Activated naive CD4-positive, alpha-beta T cell treated with anti-CD3 and anti-CD28 coated beads, Interleukin-2, amount 50 U/mL, for 16 hours (primary cell): ENCODE measurements around the gene TTC28.
"Not testable (repeated sequence)": the region's sequence is repeated elsewhere in the genome, so short reads cannot be mapped to it uniquely, and the experiment has no call there.

Experiments
- DNase-seq: peaks from one replicate; pipeline ENCODE4 v3.0.0-alpha.2; 2020

The TTC28 gene

DNA sequence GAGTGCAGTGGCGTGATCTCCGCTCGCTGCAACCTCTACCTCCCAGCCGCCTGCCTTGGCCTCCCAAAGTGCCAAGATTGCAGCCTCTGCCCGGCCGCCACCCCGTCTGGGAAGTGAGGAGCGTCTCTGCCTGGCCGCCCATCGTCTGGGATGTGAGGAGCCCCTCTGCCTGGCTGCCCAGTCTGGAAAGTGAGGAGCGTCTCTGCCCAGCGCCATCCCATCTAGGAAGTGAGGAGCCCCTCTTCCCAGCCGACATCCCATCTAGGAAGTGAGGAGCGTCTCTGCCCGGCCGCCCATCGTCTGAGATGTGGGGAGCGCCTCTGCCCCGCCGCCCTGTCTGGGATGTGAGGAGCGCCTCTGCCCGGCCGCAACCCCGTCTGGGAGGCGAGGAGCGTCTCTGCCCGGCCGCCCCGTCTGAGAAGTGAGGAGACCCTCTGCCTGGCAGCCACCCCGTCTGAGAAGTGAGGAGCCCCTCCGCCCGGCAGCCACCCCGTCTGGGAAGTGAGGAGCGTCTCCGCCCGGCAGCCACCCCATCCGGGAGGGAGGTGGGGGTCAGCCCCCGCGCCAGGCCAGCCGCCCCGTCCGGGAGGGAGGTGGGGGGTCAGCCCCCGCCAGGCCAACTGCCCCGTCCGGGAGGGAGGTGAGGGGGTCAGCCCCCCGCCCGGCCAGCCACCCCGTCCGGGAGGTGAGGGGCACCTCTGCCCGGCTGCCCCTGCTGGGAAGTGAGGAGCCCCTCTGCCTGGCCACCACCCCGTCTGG lies 126.4 kb downstream of the TTC28 start:
- not testable (repeated sequence) for DNase-seq

DNA sequence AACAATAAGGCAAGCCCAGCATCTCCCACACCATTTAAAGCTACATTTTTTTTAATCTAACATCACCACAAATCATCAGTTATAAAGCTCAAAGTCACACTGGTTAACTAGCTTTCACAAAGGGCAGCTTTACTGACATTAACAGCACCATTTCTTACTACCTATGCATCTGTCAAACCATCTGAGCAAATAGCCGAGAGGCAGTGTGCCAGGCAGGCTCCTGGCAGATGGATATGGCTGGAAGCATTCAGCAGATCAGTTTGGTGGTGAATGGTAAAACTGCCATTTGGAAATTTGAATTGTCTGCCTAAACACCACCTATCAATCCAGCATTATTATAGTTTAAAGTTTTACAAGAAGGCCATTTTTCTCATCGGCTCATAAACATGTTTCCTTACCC lies 131.2 kb downstream of the TTC28 start:
- DNase-seq = no peak

DNA sequence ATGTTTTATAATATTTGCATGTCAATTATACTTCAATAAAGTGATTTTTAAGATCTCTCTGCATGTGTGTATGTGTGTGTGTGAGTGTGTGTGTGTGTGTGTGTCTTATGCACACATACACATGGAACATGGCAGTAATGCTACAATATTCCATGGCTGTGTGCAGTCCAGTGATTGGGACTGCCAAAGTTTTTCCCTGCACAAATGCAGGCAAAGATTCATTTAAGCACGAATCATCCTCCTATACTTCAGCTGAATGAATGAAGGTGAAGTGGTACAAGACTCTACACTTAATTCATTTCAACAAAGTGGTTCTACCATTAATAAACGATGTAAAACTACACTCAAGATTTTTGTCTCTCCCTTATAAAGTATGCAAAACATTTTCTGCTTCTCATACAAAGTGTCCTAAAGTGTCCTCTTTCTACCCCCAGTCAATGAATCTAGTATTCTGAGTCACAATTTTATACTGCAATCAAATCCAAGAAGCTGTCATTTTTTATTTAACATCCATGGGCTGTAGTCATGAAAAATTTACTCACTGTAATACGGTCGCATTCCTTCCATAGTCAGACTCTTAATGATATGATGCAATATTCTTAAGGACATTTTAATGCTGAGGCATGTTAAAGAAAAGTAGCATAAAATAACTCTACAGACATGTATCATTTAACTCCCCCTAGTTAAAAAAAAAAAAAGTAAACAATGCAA lies 132.4 kb downstream of the TTC28 start:
- no peak for DNase-seq

DNA sequence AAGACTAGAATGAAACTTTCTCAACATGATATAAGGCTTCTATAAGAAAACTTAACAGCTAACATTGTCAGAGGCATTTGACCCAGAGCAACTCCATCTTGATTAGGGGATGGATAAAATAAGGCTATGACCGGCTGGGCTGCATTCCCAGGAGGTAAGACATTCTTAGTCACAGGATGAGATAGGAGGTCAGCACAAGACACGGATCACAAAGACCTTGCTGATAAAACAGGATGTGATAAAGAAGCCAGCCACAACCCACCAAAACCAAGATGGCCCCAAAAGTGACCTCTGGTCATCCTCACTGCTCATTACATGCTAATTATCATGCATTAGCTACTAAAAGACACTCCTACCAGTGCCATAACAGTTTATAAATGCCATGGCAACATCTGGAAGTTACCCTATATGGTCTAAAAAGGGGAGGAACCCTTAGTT lies 135.2 kb downstream of the TTC28 start:
- DNase-seq = no peak

DNA sequence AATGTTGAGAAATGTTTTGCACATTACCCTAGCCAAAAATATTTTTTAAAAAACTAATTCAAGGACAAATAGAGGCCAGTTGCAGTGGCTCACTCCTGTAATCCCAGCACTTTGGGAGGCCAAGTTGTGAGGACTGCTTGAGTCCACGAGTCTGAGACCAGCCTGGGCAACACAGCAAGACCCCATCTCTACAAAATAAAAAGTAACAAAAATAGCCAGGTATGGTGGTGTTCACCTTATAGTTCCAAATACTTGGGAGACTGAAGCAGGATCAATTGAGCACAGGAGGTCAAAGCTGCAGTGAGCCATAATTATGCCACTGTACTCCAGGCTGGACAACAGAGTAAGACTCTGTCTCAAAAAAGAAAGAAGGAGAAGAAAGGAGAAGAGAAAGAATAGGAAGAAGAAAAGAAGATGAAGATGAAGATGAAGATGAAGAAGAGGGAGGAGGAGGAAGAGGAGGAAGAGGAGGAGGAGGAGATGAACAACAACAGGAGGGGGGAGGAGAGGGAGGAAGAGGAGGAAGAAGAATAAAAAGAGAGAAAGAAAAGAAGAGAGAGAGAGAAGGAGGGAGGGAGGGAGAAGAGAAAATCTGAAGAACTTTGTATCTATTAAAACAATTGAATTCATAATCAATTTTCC lies 136.5 kb downstream of the TTC28 start:
- DNase-seq = no peak

DNA sequence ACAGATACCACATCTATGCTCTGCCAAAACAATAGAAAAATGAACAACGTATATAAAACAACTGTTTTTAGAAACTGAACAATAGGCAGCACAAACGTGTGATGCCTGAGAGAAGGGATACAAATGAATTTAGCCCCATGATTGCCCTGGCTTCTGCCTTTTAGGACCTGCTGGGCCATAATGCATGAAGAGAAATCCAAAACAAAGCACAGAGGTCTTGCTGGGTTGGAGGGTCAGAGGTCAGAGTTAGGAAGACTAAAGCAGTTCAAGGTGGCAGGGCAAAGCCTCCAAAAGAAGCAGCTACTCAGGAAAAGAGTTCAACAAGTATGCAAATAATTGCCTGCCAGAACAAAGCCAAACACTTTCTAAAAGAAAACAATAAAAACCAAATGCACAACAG lies 138.5 kb downstream of the TTC28 start:
- DNase-seq = no peak

DNA sequence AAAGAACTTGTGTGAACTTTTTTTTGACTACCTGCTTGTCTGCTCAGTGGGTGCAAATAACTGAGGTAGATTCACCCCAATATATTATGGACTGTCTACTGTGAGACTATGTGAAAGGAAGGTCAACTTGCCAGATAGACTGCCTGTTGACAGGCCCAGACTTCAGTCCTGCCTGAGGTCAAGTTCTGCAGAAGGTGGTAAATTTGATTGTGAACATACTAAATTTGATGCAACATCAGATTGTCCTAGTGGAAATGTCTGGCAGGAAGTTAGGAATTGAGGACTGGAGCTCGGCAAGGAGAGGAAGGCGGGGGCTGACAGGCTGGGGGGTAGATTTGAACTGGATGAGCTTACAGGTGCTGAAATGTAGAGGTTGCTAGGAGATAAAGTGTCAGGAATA lies 140.7 kb downstream of the TTC28 start:
- DNase-seq = no peak

DNA sequence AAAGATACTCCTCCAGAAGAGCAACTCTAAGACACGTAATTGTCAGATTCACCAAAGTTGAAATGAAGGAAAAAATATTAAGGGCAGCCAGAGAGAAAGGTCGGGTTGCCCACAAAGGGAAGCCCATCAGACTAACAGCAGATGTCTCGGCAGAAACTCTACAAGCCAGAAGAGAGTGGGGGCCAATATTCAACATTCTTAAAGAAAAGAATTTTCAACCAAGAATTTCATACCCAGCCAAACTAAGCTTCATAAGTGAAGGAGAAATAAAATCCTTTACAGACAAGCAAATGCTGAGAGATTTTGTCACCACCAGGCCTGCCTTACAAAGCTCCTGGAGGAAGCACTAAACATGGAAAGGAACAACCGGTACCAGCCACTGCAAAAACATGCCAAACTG lies 149.1 kb downstream of the TTC28 start:
- not testable (repeated sequence) for DNase-seq

DNA sequence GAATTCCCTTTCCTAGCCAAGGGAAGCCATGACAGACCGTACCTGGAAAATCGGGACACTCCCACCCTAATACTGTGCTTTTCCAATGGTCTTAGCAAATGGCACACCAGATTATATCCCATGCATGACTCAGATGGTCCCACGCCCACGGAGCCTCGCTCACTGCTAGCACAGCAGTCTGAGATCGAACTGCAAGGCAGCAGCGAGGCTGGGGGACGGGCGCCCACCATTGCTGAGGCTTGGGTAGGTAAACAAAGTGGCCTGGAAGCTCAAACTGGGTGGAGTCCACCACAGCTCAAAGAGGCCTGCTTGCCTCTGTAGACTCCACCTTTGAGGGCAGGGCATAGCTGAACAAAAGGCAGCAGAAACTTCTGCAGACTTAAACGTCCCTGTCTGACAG lies 150.5 kb downstream of the TTC28 start:
- not testable (repeated sequence) for DNase-seq

DNA sequence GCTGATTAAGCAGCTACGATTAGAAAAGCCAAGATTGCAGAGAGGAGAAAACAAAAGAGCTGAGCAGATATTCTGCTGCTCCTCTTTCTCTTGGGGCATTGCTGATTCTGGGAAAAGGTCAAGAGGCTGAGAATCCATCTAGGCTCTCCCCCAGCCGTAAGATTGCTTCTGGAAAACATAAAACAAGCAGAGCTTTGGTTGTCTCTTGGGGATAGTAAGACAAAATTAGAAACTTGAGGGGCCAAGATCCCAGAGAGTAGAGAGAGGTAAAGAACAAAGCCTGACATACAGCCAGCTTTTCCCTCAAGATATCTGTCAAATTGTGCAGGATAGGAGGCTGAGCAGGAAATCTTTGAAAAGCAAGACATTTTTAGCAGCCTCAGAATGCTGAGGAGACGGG lies 158.2 kb downstream of the TTC28 start:
- DNase-seq = no peak

DNA sequence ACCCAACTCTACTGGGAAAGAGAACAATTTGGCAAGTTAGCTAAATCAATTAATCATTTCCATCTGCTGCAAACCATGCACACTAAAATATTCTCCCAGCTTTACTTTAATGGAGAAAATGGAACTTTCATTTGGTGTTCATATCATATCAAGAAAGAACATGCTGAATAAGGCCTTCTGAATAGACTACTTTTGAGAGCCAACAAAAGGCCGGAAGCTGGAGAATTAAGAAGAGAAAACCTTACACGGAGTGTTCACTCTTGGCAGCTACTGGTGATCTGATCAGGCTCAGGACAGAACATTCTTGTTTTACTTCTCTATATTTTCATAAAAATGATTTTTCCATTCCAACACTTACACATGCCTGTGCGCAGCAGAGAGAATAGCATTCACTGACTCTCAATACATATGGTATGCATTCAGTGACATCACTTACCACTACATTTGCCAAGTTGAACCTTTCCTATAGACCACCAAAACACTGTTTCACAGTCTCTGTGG lies 165.3 kb downstream of the TTC28 start:
- DNase-seq = no peak

DNA sequence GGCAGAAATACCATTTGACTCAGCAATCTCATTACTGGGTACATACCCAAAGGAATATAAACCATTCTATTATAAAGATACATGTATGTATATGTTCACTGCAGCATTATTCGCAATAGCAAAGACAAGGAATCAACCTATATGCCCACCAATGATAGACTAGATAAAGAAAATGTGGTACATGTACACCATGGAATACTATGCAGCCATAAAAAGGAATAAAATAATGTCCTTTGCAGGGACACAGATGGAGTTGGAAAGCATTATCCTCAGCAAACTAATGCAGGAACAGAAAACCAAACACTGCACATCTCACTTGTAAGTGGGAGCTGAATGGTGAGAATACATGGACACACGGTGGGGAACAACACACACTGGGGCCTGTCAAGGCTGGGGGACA lies 167.3 kb downstream of the TTC28 start:
- DNase-seq = not testable (repeated sequence)

DNA sequence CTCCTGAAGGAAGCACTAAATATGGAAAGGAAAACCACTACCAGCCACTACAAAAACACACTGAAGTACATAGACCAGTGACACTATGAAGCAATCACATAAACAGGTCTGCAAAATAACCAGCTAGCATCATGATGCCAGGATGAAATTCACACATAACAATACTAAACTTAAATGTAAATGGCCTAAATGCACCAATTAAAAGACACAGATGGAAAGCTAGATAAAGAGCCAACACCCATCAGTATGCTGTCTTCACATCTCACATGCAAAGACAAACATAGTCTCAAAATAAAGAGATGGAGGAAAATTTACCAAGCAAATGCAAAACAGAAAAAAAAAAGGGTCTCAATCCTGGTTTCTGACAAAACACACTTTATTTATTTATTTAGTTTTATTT lies 171.7 kb downstream of the TTC28 start:
- DNase-seq = no peak

DNA sequence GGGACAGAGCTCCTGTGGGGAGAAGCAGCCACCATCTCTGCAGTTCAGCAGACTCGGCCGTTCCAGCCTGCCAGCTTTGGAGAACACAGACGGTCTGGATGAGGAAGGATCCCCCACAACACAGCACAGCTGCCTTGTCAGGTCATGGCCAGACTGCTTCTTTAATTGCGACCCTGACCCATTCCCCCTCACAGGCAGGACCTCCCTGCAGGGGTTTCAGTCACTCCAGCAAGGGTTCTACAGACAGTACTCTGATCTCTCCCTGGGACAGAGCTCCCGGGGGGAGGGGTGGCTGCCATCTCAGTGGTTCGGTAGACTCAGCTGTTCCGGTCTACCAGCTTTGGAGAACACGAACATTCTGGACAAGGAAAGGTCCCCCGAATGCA lies 173.5 kb downstream of the TTC28 start:
- no peak for DNase-seq

DNA sequence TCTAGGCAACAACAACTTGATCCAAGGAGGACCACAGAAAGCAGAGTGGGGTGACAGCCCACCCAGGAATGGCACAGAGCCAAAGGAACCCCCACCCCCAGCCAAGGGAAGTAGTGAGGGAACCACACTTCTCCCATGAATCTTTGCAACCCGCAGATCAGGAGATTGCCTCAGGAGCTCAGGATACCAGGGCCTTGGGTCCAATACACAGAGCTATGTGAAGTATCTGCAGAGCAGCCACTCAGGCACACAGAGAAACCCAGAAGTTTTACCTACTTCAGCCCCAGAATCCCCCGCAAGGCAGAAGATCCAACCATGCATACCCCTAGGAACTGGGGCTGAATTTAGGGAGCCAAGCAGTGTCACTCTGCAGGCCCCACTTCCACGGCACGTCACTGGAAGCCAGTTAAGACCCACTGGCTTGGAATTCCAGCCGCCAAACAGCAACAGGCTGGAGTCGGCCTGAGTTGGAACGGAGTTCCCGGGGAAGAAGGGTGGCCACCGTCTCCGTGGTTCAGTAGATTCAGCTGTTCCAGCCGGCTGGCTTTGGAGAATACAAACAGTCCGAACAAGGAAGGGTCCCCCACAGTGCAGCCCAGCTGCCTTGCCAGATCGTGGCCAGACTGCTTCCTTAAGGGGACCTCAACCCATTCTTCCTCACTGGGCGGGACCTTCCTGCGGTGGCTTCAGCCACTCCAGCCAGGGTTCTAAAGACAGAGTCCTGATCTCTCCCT lies 174.1 kb downstream of the TTC28 start:
- DNase-seq = no peak

DNA sequence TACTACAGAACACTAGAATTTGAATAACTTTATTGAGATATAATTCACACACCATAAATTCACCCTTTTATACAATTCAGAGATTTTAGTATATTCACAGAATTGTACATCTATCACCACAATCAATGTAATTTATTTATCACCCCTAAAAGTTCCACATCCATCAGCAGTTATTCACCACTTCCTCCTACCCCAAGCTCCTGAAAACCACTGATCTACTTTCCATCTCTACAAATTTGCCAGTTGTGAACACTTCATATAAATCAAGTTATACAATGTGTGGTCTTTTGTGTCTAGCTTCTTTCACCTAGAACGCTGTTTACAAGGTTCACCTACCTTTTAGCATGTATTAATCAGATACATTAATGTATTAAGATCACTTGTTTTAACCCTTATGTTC lies 179.6 kb downstream of the TTC28 start:
- no peak for DNase-seq

DNA sequence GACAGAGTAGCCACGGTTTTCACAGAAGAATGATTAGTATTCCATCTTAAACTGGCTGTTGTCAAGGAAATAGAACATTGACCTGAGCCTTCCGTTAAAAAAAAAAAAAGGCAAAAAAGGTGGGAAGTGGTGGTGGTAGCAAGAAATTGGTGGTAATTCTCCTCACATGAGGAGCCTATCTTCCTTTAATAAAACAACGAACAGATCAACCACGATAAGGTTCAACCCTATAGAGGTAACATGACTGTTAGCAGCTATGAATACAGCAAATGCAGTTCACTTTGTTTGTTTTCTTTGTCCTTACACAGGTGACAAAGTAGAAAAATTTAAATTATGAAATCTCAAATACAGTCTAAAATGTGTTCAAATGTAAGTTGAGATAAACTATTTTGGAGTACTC lies 181.6 kb downstream of the TTC28 start:
- DNase-seq = no peak

DNA sequence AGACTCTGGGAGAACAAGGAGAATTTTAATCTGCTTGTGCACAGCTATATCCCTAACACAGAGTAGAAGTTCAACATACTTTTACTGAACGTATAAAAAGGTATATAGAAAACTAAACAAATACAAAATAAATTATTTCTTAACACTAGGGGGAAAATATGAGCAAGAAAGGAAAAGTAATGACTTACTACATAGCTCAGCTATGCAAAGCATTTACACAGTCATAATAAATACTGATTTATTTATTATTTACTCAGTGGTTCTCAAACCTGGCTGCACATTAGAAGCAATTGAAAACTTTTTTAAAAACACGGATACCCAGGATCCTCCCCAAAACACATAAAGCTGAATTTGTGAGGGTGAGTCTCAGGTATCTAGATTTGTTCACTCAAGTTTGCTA lies 182.5 kb downstream of the TTC28 start:
- no peak for DNase-seq

DNA sequence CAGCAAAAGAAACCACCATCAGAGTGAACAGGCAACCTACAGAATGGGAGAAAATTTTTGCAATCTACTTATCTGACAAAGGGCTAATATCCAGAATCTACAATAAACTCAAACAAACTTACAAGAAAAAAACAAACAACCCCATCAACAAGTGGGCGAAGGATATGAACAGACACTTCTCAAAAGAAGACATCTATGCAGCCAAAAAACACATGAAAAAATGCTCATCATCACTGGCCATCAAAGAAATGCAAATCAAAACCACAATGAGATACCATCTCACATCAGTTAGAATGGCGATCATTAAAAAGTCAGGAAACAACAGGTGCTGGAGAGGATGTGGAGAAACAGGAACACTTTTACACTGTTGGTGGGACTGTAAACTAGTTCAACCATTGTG lies 188.4 kb downstream of the TTC28 start:
- not testable (repeated sequence) for DNase-seq

DNA sequence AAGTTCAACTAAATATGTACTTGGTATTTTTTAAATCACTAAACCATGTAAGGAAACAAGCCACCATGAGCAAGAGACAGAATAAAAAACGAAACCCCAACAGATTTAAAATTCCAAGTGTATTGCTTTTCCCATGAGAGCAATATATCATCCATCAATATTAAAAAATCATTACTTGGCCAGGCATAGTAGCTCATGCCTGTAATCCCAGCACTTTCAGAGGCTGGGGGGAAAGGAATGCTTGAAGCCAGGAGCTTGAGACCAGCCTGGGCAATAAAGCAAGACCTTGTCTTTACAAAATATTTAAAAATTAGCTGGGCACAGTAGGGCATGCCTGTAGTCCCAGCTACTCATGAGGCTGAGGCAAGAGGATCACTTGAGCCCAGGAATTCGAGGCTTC lies 190.8 kb downstream of the TTC28 start:
- no peak for DNase-seq

DNA sequence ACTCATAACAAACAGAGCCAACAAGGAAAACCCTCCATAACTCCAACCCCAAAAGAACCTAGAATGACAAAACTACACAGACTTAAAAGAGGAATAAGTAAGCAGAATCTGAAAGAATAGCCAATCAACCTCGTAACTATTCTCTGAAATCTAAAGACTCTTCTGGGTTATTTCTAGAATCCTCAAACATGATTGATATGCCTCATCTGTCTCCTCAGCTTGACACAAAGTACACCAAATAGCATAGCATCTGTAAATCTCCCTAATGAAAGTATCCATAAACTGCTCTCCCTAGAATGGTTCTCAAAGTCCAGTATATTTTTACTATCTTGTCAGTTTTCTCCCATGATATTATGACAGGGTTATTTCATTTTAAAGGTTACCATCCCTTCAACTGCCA lies 195.0 kb downstream of the TTC28 start:
- DNase-seq = no peak

DNA sequence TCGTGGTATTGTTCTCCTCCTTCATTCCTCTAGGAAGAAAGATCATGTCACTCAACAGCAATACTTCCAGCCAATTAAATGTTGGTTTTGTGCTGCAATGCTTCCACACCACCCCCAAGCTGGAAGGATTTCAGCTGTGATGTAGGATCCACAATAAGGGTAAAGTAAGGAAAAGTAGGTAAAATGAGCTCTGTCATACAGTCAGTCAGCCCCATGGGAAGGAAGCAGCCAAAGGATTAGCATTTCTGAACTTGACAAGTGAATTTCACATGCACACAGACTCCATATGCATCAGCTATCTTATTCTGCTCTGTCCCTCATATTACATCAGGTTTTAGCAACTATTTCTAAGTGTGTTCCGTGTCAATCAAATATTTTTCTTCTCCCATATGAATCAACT lies 197.9 kb downstream of the TTC28 start:
- no peak for DNase-seq

DNA sequence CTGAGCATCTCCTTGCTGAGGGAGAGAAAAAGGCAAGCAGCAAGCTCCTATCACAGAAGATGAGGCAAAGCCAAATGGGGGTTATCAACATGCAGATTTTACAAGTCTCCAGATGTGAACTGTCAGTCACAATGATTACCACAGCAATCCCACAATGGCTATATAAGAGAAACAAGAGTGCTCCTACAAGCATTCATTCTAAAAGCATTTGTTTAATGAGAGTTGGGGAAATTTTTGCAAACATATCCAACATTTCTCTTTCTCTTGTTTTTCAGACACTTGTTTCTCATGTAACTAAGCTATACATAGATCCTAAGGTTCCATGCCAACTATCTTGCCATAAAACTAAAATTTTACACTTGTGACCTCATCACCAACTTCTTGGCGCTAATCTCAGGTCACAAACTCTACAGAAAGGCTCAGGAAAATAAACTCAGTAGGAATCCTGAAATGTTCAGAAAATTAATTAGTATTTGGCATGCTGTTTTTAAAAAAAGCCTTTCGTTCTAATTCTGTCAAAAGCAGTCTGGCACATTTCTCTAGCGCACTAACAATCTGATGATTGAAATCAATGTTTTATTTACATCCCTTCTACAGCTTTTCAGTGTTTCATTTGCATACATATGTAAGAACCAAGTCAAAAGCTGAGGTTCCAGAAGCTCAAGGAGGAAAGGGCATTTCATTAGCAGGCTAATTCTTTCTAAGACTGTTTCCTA lies 199.5 kb downstream of the TTC28 start:
- DNase-seq = no peak
